GM18909 (cell line): ENCODE results near the gene PAFAH2.
"Not testable (repeated sequence)": the region's sequence is repeated elsewhere in the genome, so short reads cannot be mapped to it uniquely, and the experiment has no call there.

Source experiments
- ATAC-seq: cut with Tn5 transposase; IDR thresholded peaks from one replicate; pipeline ENCODE4 v1.9.1; 2021; ENCODE audit warnings: mild to moderate bottlenecking; ENCODE audit not compliant: unreplicated experiment, poor library complexity

Gene PAFAH2

GRCh38 chr1:25944986-25945385, 52.9 kb downstream of the PAFAH2 start:
- ATAC-seq, result no peak

GRCh38 chr1:25943511-25943910, 54.4 kb downstream of the PAFAH2 start:
- ATAC-seq, result not testable (repeated sequence)

GRCh38 chr1:25936947-25937346, 60.9 kb downstream of the PAFAH2 start:
- no peak for ATAC-seq

GRCh38 chr1:25933479-25934365, 64.1 kb downstream of the PAFAH2 start:
- ATAC-seq, result no peak

- ATAC-seq, result not testable (repeated sequence)
These were observed 65.0 kb downstream of the PAFAH2 start for GRCh38 chr1:25932811-25933400.

- no peak for ATAC-seq
These were observed 65.5 kb downstream of the PAFAH2 start for GRCh38 chr1:25932321-25932720.

- no peak for ATAC-seq
These were observed 68.8 kb downstream of the PAFAH2 start for GRCh38 chr1:25929016-25929415.

GRCh38 chr1:25927521-25928265, 70.2 kb downstream of the PAFAH2 start:
- no peak for ATAC-seq

GRCh38 chr1:25926731-25927496, 70.9 kb downstream of the PAFAH2 start:
- no peak for ATAC-seq

GRCh38 chr1:25924454-25924853, 73.4 kb downstream of the PAFAH2 start:
- no peak for ATAC-seq

- ATAC-seq, result no peak
These were observed 74.8 kb downstream of the PAFAH2 start for GRCh38 chr1:25922971-25923552.

- ATAC-seq, result no peak
These were observed 75.5 kb downstream of the PAFAH2 start for GRCh38 chr1:25922056-25922970.

- no peak for ATAC-seq
These were observed 79.2 kb downstream of the PAFAH2 start for GRCh38 chr1:25918615-25919014.

GRCh38 chr1:25917996-25918395, 79.9 kb downstream of the PAFAH2 start:
- no peak for ATAC-seq

- no peak for ATAC-seq
These were observed 81.4 kb downstream of the PAFAH2 start for GRCh38 chr1:25916460-25916859.

- ATAC-seq, result no peak
These were observed 83.5 kb downstream of the PAFAH2 start for GRCh38 chr1:25914074-25914995.

- no peak for ATAC-seq
These were observed 84.7 kb downstream of the PAFAH2 start for GRCh38 chr1:25913206-25913605.
